SU-DHL-6 (cell line): ENCODE results near the gene PDE7B.

Experiments used
- EZH2phosphoT487 ChIP-seq: fragments of 200-600 bp; sonication (generic), shearing (Covaris generic); conservative IDR thresholded peaks from 2 replicates; pipeline ENCODE4 v1.6.1; 2018; ENCODE audit warnings: mild to moderate bottlenecking, antibody characterized with exemption, low read length, moderate library complexity, mixed read lengths
- TF ChIP-seq, protein P1 (sequence below): fragments of 200-600 bp; sonication (generic); IDR thresholded peaks from one replicate; pipeline ENCODE4 v1.5.1; 2017; ENCODE audit warnings: antibody characterized with exemption, mild to moderate bottlenecking, low read length, moderate library complexity; ENCODE audit not compliant: insufficient read depth, poor library complexity, severe bottlenecking

DNA sequence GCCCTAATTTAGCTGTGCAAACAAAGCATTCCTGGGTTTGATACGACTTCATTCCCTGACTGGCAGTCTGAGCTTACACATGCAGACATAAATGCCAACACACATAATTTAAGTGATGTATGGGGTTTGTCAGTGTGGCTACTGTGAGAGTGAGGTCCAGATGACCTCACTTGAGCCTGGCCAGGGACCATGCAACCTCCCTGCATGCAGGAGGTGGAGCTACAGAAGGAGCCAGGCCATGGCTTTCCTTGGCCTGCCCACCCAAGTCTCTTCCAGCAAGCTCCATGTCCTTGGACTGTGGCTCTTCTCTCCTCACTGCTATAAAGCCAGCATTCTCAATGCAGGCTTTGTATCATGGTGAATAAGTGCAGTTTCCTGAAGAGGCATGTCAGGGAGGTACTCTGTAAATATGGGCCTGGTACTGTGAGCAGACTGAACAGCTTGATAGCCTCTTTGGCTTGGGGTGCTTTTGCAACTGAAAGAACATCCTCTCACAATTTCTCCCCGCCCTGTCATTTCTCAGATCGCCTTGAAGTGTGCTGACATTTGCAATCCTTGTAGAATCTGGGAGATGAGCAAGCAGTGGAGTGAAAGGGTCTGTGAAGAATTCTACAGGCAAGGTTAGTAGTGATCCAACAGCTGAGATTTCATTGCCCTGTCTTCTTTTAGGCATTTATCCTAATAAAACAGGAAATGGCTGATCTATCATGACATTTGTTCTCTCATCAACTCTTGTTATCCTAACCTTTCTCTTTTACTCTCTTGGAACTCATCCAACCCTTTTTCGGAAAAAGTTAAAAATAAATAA lies 329.4 kb downstream of the PDE7B start:
- TF ChIP-seq, protein P1, sequence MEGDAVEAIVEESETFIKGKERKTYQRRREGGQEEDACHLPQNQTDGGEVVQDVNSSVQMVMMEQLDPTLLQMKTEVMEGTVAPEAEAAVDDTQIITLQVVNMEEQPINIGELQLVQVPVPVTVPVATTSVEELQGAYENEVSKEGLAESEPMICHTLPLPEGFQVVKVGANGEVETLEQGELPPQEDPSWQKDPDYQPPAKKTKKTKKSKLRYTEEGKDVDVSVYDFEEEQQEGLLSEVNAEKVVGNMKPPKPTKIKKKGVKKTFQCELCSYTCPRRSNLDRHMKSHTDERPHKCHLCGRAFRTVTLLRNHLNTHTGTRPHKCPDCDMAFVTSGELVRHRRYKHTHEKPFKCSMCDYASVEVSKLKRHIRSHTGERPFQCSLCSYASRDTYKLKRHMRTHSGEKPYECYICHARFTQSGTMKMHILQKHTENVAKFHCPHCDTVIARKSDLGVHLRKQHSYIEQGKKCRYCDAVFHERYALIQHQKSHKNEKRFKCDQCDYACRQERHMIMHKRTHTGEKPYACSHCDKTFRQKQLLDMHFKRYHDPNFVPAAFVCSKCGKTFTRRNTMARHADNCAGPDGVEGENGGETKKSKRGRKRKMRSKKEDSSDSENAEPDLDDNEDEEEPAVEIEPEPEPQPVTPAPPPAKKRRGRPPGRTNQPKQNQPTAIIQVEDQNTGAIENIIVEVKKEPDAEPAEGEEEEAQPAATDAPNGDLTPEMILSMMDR: no peak
- no peak for TF ChIP-seq EZH2phosphoT487
